Measurements from ENCODE around the gene RNF157.

RNF157 gene

DNA sequence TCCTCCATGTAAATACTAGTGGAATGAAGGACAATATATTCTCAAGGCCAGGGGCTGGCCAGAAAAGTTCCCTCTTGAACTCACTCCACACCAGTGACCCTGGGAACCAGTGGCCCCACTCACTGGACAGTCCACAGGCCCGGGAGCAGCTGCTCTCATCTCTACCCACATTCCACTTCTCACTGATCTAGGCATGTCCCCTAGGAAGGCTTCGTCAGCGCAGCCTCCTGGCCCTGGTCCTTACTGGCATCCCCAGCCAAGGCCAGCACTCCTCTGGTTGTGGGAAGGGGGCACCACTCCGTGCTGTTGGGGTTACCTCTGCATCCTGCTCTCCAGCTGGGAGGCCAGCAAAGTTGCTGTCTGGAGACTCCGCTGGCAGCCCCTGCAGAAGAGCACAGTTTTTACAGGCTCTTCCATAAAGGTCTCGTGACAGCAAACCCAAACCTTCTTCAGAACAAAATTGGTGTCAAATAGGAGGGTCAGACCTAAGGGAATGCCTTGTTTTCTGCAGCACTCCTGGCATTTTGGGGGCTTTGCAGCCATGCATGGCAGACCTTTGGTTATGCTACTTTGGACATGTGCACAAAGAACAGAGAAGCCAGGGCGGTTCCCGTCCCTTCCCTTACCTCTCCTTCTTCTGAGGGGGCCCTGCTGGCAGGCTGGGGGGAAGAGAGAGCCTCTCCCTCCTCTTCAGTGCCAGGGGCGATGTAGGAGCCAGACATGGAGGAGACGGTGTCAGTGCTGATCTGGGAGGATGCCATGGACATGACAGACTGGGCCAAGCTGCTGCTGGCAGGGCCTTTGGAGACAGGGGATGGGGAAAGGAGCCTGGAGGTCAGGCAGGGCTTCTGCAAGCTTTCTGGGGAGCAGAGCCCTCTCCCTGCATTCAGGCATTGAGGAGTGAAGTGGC lies 85.1 kb downstream of the RNF157 start:
- no peak for FAIRE-seq

DNA sequence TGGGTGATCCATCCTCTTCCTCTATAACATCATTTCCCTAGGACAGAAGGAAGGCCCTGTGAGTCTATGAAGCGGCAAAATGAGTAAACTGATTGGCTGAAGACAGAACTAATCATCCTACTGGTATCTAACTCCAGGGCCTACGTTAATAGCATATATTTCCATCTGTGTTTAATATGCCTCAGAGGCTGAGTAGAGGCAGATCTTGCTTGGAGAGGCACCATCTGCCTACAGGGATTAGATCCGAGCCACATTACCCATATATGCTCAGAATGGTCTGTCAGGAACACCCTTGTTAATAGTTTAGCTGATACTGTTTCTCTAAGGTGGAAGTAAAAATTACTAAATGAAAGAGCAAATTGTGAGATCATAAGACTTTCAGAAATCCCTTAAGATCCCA lies 86.0 kb downstream of the RNF157 start:
- FAIRE-seq: no peak

DNA sequence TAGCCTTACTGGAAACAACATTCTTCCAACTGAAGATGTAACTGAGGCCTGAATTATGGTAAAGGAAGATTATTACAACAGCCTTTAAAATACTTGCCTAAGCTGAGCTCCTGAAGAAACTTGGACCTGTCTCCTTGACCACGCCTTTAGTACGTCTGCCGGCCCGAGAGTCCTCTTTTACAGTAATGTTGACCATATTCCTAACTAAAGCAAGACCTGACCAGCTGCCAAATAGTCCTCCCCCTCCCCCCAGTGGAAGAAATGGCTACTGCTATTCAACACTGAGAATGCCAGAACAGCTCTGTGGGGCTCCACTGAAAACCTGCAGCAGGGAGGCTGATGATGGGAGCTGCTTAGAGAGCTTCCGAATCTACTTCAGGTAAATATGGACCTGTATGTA lies 86.7 kb downstream of the RNF157 start:
- FAIRE-seq: no peak

- no peak for FAIRE-seq
These were observed 87.1 kb downstream of the RNF157 start for GRCh38 chr17:76153202-76153601.

DNA sequence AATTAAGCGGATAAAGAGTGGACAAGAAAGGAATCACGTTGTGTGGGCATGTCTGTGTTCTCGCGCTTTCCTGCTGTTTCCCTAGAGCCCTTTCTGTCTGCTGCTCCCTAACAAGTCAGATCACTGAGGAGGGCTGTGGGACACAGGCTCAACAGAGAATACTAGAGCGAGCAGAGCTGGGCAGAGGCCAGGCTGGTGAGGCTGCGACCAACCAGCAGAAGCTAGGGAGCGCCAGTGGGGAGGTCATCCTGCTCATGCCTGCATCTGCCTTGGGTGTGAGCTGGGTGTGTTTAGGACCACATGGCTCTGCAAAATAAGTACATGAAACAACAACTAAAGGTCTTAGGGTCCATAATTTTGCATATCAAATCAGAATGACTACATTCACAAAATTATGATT lies 87.7 kb downstream of the RNF157 start:
- FAIRE-seq: no peak

DNA sequence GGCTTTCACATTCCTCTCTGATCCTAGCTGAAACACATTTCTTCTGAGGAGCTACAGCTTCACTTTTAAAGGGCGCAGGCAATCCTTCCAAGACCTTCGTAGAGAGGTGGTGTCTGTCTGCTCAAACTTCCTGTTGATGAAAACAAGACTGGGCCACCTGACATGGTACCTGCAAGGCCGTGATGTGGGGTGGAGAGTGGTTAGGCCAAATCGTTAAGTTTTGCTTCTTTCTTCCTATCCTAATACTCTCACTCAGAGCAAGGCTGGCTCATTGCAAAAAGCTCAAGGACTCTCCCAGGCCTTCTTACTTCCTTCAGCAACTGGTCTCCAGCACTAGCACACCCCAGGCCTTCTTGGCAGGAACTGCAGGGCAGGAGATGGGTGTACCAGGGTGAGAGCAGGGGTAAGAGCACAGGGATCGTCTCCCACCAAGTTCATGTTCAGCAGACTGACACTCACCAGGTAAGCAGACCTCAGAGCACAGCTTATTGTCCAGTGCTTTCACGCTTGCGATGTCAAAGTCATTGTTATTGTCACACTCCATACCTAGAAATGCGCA lies 88.3 kb downstream of the RNF157 start:
- no peak for FAIRE-seq

- no peak for FAIRE-seq
These were observed 89.3 kb downstream of the RNF157 start for GRCh38 chr17:76150712-76151622.

GRCh38 chr17:76149214-76149613 lies 91.1 kb downstream of the RNF157 start:
- no peak for FAIRE-seq

- FAIRE-seq: no peak
These were observed 92.3 kb downstream of the RNF157 start for GRCh38 chr17:76148015-76148326.

DNA sequence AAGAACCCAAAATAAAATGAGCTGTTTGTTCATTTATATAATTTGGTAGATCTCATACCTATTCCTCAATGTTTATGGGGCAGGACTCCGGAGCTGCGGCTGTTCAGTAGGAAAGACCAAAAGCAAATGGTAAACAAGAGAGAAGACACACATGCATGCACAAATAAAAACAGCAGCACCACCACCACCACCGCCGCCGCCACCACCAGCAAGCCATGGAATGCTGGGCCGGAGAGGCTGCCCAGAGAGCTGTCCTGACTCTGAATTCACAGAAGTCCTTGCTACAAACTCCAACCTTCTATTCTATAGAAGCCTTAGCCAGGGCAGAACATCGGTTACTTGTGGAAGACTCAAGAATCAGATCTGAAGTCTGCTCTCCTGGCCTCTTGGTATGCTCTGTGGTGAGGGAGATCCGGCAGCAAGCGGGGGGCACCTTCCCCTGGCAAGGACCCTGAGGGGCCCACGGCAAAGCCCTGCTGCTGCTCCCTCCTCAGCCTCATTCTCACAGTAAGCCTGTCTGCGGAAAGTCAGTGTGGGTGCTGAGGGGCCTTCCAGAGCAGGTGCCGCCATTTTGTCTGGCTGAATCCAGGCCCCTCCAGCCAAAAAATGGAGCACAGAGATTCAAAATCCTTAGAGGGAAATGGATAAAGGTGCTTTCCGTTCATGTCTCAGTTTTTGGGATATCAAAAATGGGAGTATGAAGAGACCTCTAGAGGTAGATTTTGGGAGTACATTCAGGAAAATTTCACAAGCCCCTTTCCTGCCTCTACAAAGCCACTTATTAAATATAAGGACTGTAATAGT lies 92.9 kb downstream of the RNF157 start:
- no peak for FAIRE-seq

GRCh38 chr17:76146053-76146851 lies 94.0 kb downstream of the RNF157 start:
- FAIRE-seq: no peak

- FAIRE-seq: no peak
These were observed 94.9 kb downstream of the RNF157 start for GRCh38 chr17:76145231-76146052.

DNA sequence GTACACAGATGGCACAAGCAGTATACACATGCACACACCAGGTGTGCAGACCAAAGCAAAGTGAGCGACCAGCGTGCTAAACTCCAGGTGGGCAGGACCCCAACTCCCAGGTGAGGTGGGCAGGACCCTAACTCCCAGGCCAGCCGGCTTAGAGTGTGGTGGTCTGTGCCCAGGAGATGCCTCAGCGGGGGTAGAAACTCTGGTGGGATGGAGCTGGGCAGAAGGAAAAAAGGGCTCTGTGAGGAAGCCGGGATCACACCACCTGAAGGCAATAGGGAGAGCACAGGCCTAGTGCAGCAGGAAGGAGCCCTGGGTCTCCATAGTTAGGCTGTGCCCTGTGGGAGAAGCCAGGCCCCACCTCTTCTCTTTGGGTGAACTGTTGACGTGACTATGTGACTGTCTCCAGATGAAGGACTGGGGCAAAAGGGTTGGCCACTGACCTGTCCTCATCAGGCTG lies 97.7 kb downstream of the RNF157 start:
- no peak for FAIRE-seq

DNA sequence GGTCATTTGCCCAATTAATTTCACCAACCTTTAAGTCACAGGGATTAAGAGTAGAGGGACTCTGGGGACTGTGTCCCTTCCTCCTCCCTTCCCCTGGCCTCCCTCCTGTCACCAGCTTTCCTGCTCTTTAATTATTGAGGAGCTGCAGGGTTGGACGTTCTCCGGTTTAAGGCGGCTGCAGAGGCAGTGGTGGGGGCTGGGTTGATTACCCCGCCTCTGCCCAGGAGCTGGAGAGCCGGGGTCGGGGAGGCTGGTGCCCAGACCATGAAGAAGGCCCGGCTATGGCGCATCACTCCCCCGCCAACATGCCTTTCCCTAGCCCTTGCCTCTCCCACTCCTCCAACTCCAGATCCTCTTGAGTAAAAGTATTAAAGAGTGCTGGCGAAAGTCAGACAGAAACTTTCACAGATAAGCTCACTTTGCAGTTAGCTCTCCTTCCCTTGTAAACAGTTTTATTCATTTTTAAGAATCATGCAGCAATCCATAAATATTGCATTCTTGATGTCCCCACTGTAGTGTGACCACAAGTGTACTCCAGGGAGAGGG lies 98.2 kb downstream of the RNF157 start:
- no peak for FAIRE-seq

DNA sequence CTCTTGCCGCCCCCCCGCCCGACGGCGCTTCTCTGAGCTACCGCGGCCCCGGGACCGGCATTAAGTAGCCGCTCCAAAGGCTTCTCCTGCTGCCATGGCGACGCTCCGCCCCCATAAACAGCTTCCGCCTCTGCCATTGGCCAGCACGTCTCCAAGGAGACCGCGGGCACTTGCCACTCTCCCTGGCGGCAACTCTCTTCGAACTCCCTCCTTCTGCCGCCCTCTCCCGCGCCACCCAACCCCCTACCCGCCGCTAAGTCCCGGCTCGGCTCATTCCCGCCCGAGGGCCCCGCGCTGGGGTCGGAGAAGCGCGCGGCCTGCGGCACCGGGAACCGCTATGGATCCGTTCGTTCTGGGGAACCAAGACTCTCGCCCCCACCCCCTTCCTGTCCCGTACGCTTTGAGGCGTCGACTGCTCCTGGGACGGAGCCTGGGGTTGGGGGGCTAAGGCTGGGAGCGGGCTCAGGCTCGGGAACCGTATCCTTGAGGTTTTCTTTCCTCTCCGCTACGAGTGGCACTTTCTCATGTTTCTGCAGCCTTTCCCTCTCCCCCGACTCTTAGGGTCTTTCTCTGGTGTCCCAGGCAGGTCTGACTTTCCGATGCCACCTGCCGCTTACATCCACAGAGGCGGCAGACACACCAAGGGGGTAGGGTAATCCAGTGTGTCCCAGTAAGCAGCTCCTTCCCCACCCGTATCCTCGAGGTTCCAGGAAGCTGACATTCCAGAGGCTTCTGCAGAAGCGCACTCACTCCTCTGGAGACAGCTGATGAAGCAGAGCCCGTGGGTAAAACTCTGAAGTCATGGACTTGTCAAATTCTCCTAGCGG lies 98.9 kb downstream of the RNF157 start, which contains the start of gene FOXJ1:
FOXJ1 (minus strand) TSS at position 34 of the 827 bp plus-strand sequence. CDS start 850 bp downstream, outside the sequence.
- no peak for FAIRE-seq

- FAIRE-seq: no peak
These were observed 99.6 kb downstream of the RNF157 start for GRCh38 chr17:76140661-76141211.

GRCh38 chr17:76139801-76140660 lies 100.3 kb downstream of the RNF157 start:
- no peak for FAIRE-seq

All from islet of Langerhans (tissue), 1 donor.